ENCODE results near the gene EXO1. TPM values are rescaled to one million over a fixed set of nuclear protein-coding genes. Genes with fewer than 3 reads are reported as not detected.
"Not testable (repeated sequence)": the region's sequence is repeated elsewhere in the genome, so short reads cannot be mapped to it uniquely, and the experiment has no call there.

The EXO1 gene
- total RNA-seq, 2 donors from 2014 or later, result 0.24 to 1.1 TPM

- ATAC-seq (no peak), DNase-seq (no peak)
- intact Hi-C loops (cut with DNase I), result no loop called here
Measured at GRCh38 chr1:241829468-241829867, 18.5 kb upstream of the EXO1 start.

DNA sequence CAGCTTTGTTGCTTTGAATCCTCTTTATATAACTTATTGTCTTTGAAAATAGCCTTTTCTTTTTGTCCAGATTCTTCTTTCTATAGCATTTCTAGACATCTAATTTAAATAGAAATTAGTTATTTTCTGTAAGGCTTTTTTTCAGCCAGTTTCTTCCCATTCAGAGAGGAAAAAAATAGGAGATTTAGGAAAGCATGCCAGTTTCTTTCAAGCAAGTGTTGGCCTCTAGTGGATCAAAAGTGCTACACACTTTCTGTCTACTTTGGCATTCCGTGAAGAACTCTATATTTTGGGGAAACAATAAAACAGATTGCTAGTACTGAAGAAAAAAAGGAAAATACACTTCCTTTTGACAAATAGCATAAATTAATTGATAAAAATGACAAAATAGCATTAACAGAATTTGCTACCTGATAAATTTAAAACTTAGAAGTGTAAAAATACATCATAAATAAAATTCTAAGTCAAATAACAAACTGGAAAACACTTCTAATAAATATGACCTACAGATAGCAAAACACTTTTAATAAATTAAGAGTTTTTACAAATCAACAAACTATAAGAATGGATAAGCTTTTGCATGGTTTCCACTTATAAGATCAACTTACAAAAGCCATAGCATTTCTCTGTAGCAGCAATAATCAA is 13.1 kb upstream of the EXO1 start:
- DNase-seq (no peak), ATAC-seq (no peak)
- intact Hi-C loops (cut with DNase I), result loop anchor here in 1 of 2 donors (10.0 kb wide), 1 partner anchor 220 kb away; no protein-coding TSS in a partner anchor

GRCh38 chr1:241836941-241837340 is 11.1 kb upstream of the EXO1 start:
- DNase-seq (no peak), ATAC-seq (no peak)
- intact Hi-C loops (cut with DNase I), result loop anchor here in 1 of 2 donors (10.0 kb wide), 1 partner anchor 222 kb away; no protein-coding TSS in a partner anchor

DNA sequence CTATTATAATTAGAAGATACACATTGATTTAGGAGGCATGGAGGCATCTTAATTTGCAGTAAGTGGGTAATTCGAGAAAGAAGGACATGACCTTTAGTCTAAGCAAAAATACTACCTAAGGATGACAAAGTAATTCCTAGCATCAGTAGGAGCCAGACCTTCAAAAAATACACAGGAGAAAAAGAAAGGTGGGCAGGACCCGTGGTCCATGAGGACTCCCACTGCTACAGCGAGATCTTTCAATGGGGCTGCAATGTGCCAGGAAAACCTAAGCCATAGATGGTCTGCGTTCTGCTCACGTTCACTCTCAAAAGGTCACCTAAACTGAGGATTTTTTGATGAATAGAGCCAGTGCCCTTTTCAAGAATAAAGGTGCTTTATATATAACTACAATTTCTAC is 10.6 kb upstream of the EXO1 start:
- intact Hi-C loops (cut with DNase I), result loop anchor here in 1 of 2 donors (10.0 kb wide), 1 partner anchor 223 kb away; no protein-coding TSS in a partner anchor
- no peak for ATAC-seq
- no peak for DNase-seq

DNA sequence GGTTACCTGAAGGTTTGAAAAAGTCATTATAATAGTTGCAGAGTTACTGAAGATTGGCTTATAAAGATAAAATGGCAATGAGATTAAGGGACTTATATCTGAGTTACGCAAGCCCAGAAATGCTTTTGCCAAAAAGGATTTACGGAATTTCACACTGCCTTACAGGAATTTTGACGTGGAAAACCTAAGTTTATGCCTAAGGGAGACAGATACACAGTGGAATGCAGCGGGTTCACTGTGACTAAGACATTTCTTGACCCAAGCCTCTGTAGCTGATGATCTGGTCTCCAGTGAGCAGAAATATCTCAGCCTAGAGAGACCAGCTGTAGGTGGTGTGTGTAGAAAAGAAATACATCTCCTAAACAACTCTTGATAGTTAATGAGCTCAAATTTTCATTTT is 10.1 kb upstream of the EXO1 start:
- ATAC-seq (peak in 1 of 2 donors; percentile 60), DNase-seq (no peak)
- intact Hi-C loops (cut with DNase I), result loop anchor here in 1 of 2 donors (10.0 kb wide), 1 partner anchor 223 kb away; no protein-coding TSS in a partner anchor

GRCh38 chr1:241838897-241839296 is 9.1 kb upstream of the EXO1 start:
- intact Hi-C loops (cut with DNase I), result loop anchor here in 1 of 2 donors (10.0 kb wide), 1 partner anchor 224 kb away; no protein-coding TSS in a partner anchor
- no peak for ATAC-seq
- DNase-seq, result no peak

DNA sequence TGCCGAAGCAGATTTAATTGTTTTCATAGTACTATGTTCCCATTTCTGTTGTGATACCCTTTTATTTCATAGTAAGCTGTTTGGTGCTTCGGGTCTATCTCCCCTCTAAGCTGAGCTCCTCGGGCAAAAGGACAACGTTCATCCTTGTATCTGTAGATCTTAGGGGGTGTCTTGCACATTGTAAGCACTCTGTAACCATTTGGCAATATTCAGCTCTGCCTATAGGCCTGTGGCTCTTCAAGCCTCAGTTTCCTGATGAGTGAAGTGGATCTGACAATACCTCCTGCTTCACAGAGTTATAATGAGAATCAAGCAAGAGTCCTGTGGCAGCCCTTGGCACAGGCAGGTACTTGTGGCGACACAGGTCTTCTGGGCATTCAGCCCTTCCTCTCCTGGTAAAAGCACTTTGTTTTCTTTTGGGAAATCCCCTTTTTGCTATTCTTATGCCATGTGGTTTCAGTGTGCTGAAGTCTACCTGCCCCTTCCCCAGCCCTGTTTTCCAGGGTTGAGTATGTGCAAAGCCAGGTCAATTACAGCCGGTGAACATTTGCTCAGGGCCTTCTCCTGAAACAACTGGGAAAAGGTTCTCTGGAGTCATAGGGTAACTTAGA is 8.5 kb upstream of the EXO1 start:
- DNase-seq (no peak), ATAC-seq (no peak)
- intact Hi-C loops (cut with DNase I), result loop anchor here in 1 of 2 donors (10.0 kb wide), 1 partner anchor 225 kb away; no protein-coding TSS in a partner anchor

GRCh38 chr1:241840164-241840563 is 7.8 kb upstream of the EXO1 start:
- intact Hi-C loops (cut with DNase I), result no loop called here

GRCh38 chr1:241841691-241842090 is 6.3 kb upstream of the EXO1 start:
- DNase-seq, result no peak
- ATAC-seq, result no peak
- intact Hi-C loops (cut with DNase I), result no loop called here

More at GRCh38 chr1:241840164-241840563, 7.8 kb upstream of the EXO1 start:
- DNase-seq (no peak), ATAC-seq (no peak)

DNA sequence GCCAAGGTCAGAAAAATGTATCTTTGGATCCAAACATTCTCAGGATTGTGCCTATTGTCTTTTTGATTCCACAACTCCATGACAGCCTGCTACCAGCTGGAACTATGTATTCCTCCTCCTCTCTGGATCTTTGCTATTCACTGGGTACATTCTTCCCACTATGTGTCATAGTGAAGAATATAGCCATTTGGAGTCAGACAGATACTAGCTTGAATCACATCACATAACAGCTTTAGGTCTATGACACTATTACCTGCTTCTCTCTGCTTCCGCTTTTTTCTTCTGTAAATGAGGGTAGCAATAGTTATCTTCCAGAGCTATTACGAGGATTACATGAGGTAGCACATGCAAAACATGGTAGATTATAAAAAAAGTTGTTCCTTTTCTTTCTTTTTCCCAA is 5.4 kb upstream of the EXO1 start:
- DNase-seq (no peak), ATAC-seq (peak in 1 of 2 donors; percentile 58)
- intact Hi-C loops (cut with DNase I), result no loop called here

- ATAC-seq (no peak), DNase-seq (no peak)
- intact Hi-C loops (cut with DNase I), result no loop called here
Measured at GRCh38 chr1:241844593-241844992, 3.4 kb upstream of the EXO1 start.

DNA sequence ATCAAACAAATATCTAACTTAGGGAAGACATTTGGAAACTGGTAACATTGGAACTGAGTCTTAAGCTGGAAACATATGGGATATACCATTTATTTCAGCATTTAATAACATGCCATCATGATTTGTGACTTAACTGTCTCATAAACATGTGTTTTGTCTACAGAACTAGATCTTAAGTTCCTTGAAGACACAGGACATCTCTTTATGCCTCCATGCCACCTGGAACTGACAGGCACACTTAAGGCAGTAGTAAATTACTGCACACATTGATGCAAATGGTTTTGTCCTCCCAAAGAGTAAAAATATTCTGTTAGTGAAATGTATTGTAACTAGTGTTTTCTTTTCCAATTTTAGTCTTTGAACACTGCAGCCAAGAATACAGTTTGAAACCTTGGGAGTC is 1.6 kb upstream of the EXO1 start:
- intact Hi-C loops (cut with DNase I), result no loop called here
- no peak for ATAC-seq

GRCh38 chr1:241846862-241847539 is 1.0 kb upstream of the EXO1 start:
- intact Hi-C loops (cut with DNase I), result no loop called here
- no peak for ATAC-seq
- no peak for DNase-seq

More for the DNA sequence above, 1.6 kb upstream of the EXO1 start:
- no peak for DNase-seq

DNA sequence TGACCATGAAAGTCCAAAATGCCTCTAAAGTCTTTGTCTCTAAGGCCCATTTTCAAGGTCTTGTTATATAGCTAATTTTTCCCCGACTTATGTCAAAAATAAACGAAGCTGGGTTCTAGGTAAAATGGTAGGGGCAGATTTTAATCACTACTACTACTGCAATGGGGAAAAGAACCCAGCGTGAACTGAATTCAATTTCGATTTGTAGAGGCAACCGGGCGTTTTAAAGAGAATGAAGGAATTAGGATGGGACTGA is 536 bp upstream of the EXO1 start:
- DNase-seq (no peak), ATAC-seq (no peak)
- intact Hi-C loops (cut with DNase I), result no loop called here

- intact Hi-C loops (cut with DNase I), result no loop called here
- ATAC-seq (no peak), DNase-seq (no peak)
Measured at GRCh38 chr1:241848686-241849344, 811 bp downstream of the EXO1 start.

GRCh38 chr1:241849345-241849695 is 1.3 kb downstream of the EXO1 start:
- intact Hi-C loops (cut with DNase I), result no loop called here
- ATAC-seq (no peak), DNase-seq (no peak)

DNA sequence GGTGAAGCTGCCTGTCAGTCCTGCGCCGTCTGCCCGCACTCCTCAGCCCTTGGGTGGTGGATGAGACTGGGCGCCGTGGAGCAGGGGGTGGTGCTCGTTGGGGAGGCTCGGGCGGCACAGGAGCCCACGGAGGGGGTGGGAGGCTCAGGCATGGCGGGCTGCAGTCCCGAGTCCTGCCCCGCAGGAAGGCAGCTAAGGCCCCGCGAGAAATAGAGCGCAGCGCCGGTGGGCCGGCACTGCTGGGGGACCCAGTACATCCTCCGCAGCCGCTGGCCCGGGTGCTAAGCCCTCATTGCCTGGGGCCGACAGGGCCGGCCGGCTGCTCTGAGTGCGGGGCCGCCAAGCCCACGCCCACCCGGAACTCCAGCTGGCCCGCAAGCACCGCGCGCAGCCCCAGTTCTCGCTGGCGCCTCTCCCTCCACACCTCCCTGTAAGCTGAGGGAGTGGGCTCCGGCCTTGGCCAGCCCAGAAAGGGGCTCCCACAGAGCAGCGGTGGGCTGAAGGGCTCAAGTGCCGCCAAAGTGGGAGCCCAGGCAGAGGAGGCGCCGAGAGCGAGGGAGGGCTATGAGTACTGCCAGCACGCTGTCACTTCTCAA is 7.6 kb downstream of the EXO1 start:
- intact Hi-C loops (cut with DNase I); ATAC-seq; DNase-seq: not testable (repeated sequence)

DNA sequence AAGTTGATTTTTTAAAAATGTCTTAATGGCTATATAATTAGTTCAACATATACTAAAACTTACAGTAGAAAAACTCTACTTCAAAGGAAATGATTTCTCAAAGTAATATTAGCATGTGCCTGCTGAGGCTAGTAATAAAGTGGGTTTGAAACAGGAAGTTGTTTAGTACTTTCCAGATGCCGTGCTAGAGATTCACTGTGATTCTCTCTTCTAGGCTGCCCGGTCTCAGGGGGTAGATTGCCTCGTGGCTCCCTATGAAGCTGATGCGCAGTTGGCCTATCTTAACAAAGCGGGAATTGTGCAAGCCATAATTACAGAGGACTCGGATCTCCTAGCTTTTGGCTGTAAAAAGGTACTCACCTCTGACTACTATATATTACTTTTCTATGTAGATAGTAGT is 9.1 kb downstream of the EXO1 start:
- DNase-seq (no peak), ATAC-seq (no peak)
- intact Hi-C loops (cut with DNase I), result no loop called here

DNA sequence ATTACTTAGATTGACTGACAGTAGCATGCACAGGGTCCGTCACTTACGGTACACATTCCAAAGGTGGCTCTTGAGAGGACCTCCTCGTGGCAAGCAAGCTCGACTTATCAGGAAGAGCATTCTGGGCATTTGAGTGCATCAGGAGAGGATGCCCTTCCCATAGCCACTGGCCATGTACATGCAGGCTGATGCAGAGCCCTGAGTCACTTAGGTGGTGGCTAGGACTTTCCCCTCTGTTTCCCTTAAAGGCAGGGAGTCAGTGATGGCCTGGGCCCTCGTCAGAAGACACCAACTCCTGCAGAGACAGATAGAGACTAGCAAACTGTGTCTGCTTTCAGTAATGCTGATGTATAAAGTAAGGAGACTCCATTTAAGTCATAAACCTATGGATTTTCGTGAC is 12.9 kb downstream of the EXO1 start:
- intact Hi-C loops (cut with DNase I), result loop anchor here in 1 of 2 donors (5.0 kb wide), 1 partner anchor 69 kb away; no protein-coding TSS in a partner anchor
- ATAC-seq (no peak), DNase-seq (no peak)

DNA sequence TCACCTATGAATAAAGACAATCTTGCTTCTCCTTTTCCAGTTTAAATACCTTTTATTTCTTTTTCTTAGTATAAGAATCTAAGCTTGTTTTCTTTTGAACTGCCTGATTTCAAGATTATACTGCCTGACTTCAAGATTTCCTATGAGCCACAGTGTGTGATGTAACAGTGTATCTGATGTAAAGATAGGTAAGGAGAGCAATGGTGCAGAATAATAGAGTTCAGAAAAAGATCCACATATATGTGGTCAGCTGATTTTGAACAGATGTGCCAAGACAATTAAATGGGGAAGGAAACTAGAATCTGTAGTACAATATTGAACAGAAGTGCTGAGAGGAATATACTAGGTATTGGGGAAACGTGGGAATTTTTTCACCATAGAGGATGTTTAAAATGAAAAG is 21.0 kb downstream of the EXO1 start:
- no peak for ATAC-seq
- intact Hi-C loops (cut with DNase I), result no loop called here
- no peak for DNase-seq
